Activated T-helper 17 cell treated with anti-CD3 and anti-CD28 coated beads, Interleukin-2, amount 50 U/mL, for 72 hours (primary cell): ENCODE results near the gene DAPK3. TPM values are rescaled to one million over a fixed set of nuclear protein-coding genes. Genes with fewer than 3 reads are reported as not detected.
"Not testable (repeated sequence)": the region's sequence is repeated elsewhere in the genome, so short reads cannot be mapped to it uniquely, and the experiment has no call there.

Experiments used
- ATAC-seq: fragments of 150-1000 bp; cut with Tn5 transposase; replicated peaks from 2 replicates; pipeline ENCODE4 v1.10.0; 2021; ENCODE audit warnings: mild to moderate bottlenecking, moderate library complexity
- H3K27ac Mint-ChIP-seq: one replicate; pipeline ENCODE4 v1.8.0; 2022; ENCODE audit warnings: mixed read lengths
- H3K27me3 Mint-ChIP-seq: one replicate; pipeline ENCODE4 v1.8.0; 2022; ENCODE audit warnings: mixed read lengths
- H3K36me3 Mint-ChIP-seq: one replicate; pipeline ENCODE4 v1.8.0; 2022; ENCODE audit warnings: low read depth, mild to moderate bottlenecking, mixed read lengths
- H3K4me1 Mint-ChIP-seq: one replicate; pipeline ENCODE4 v1.8.0; 2022; ENCODE audit warnings: mixed read lengths
- H3K4me3 Mint-ChIP-seq: one replicate; pipeline ENCODE4 v1.8.0; 2022; ENCODE audit warnings: mild to moderate bottlenecking, mixed read lengths
- H3K9me3 Mint-ChIP-seq: one replicate; pipeline ENCODE4 v1.8.0; 2022; ENCODE audit warnings: mixed read lengths
- total RNA-seq, 2 donors: library from RNA; stranded (reverse); gene quantifications; one replicate each; pipeline ENCODE4 v1.2.3, GENCODE V29; 2022

Gene DAPK3
- total RNA-seq, 2 donors from 2014 or later, result 37.5 to 40.6 TPM

- Mint-ChIP-seq H3K4me1 (peaks cover 5% of the 10 kb centered on the region), H3K36me3 (peaks cover 69% of the 10 kb centered on the region), H3K9me3 (no peaks in the 10 kb centered on the region), H3K27me3 (no peaks in the 10 kb centered on the region), H3K27ac (no peak overlapping the region), H3K4me3 (no peak overlapping the region)
- peak; percentile 11 for ATAC-seq
Observed at GRCh38 chr19:3976495-3977241, 5.8 kb upstream of the DAPK3 start.

- Mint-ChIP-seq H3K4me1 (no peaks in the 10 kb centered on the region), H3K27me3 (no peaks in the 10 kb centered on the region), H3K9me3 (no peaks in the 10 kb centered on the region), H3K36me3 (peaks cover 59% of the 10 kb centered on the region), H3K27ac (no peak overlapping the region), H3K4me3 (no peak overlapping the region)
- ATAC-seq, result no peak
Observed at GRCh38 chr19:3975637-3976087, 4.8 kb upstream of the DAPK3 start.

- no peak overlapping the region for H3K4me3 Mint-ChIP-seq
- H3K27me3 Mint-ChIP-seq, result no peaks in the 10 kb centered on the region
- no peak for ATAC-seq
- no peaks in the 10 kb centered on the region for H3K9me3 Mint-ChIP-seq
- no peak overlapping the region for H3K27ac Mint-ChIP-seq
- peaks cover 59% of the 10 kb centered on the region for H3K36me3 Mint-ChIP-seq
- peaks cover 3% of the 10 kb centered on the region for H3K4me1 Mint-ChIP-seq
Observed at GRCh38 chr19:3975144-3975543, 4.2 kb upstream of the DAPK3 start.

DNA sequence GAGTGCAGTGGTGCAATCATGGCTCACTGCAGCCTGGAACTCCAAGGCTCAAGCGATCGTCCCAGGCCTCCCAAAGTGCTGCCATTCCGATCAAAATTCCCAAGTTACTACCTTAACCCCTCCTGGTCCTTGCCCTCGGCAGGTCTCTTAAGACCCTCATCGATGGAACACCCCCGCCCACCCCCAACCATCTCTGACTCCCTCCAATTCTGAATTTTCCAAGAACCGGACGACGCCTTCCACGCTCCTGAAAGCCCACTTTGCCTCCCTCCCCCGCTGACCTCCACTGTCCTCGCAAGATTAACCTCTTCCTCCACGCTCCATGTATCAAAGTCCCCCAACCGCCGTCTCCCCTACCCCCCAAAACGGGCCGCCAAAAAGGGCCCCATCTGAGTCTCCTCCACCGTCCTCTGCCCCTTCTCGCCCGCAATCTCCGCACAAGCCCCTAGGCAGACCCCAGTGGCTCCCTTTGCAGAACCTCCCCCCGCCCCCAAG lies 539 bp downstream of the DAPK3 start:
- Mint-ChIP-seq H3K36me3 (peaks cover 54% of the 10 kb centered on the region), H3K4me1 (peaks cover 11% of the 10 kb centered on the region), H3K4me3 (peak overlapping the region; percentile 92), H3K9me3 (no peaks in the 10 kb centered on the region), H3K27ac (peak overlapping the region; percentile 95), H3K27me3 (no peaks in the 10 kb centered on the region)
- ATAC-seq, result no peak

DNA sequence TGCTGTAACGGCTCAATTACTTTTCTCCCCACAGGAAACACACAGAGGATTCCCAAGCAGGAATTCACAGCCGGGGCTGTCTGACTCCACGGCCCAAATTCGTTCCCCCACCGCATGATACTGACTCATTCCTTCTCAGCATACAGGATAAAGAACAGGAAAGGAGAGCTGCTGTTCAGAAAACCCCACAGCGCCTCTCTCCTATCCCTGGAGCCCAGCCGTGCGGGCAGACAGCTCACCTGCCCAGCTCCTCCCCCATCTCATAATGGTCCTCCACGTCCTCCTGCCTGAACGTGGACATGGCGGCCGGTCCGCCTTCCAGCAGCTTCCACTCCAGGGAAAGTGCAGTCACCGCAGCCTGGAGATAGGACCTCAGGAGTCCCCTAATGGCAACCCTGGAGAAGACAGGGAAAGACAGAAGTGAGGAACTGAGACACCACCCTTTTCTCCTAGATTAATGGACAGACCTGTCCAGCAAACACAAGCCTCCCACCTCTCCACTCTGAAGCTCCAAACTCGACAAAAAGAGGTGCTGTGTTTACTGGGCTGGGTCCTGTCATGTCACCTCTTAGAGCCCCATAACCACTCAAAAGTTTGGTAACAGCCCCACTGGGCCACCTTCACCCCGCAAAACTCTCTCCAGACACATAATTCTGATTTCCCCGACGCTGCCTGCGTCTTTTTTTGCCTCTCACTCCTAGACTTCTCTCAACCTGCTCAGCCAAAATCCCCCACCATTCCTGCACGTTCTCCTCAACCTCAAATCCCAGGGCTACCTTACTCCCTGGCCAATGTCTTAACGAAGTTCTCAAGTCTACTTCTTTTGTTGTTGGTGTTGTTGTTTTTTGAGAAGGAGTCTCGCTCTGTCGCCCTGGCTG lies 1.2 kb downstream of the DAPK3 start:
- Mint-ChIP-seq H3K27me3 (no peaks in the 10 kb centered on the region), H3K27ac (peak overlapping the region; percentile 95), H3K36me3 (peaks cover 55% of the 10 kb centered on the region), H3K4me3 (peak overlapping the region; percentile 92), H3K4me1 (peaks cover 11% of the 10 kb centered on the region), H3K9me3 (no peaks in the 10 kb centered on the region)
- no peak for ATAC-seq

DNA sequence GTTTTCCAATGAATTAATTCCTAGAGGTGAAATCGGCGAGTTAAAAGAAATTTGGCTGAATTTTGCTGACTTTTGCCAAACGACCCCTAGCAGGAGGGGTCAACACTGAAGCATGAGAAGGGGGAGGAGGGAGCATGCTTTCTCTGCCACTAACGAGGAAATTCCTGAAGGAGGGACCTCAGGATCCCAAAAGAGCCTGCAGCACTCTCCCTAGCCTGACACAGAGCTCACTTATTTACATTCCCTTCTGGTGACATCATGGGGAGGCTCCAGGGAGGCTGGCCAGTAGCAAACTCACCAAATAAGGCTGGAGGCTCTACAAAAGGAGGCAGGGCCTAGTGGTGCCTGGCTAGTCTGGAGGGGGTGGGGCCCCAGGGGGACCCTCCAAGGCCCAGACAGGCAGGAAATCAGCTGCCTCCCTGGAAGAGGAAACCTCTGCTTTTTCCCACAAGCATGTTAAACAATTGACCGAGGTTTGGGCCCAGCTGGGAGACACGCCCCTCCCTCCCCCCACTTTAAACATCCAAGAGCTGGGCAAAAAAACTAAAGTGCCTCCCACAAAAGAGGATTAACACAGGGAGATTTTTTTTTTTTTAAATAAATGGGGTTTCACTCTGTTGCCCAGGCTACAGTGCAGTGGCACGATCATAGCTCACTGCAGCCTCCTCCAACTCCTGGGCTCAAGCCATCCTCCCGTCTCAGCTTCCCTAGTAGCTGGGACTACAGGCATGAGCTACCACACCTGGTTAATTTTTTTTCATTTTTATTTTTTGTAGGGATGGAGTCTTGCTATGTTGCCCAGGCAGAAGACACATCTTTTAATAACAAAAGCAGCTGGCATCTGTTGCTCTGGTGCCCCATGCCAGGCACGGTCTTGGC lies 2.1 kb downstream of the DAPK3 start:
- peaks cover 11% of the 10 kb centered on the region for H3K4me1 Mint-ChIP-seq
- H3K4me3 Mint-ChIP-seq, result peak overlapping the region; percentile 92
- peaks cover 58% of the 10 kb centered on the region for H3K36me3 Mint-ChIP-seq
- no peaks in the 10 kb centered on the region for H3K9me3 Mint-ChIP-seq
- ATAC-seq, result no peak
- H3K27me3 Mint-ChIP-seq, result no peaks in the 10 kb centered on the region
- peak overlapping the region; percentile 95 for H3K27ac Mint-ChIP-seq

GRCh38 chr19:3967983-3968382 lies 2.9 kb downstream of the DAPK3 start:
- H3K27ac Mint-ChIP-seq, H3K9me3 Mint-ChIP-seq, H3K4me3 Mint-ChIP-seq, ATAC-seq, H3K27me3 Mint-ChIP-seq: not testable (repeated sequence)
- Mint-ChIP-seq H3K4me1 (peaks cover 11% of the 10 kb centered on the region), H3K36me3 (peaks cover 66% of the 10 kb centered on the region)

GRCh38 chr19:3966051-3967017 lies 4.6 kb downstream of the DAPK3 start:
- no peak overlapping the region for H3K4me3 Mint-ChIP-seq
- no peaks in the 10 kb centered on the region for H3K9me3 Mint-ChIP-seq
- H3K36me3 Mint-ChIP-seq, result peaks cover 82% of the 10 kb centered on the region
- H3K27me3 Mint-ChIP-seq, result no peaks in the 10 kb centered on the region
- H3K27ac Mint-ChIP-seq, result no peak overlapping the region
- ATAC-seq, result no peak
- peaks cover 11% of the 10 kb centered on the region for H3K4me1 Mint-ChIP-seq

DNA sequence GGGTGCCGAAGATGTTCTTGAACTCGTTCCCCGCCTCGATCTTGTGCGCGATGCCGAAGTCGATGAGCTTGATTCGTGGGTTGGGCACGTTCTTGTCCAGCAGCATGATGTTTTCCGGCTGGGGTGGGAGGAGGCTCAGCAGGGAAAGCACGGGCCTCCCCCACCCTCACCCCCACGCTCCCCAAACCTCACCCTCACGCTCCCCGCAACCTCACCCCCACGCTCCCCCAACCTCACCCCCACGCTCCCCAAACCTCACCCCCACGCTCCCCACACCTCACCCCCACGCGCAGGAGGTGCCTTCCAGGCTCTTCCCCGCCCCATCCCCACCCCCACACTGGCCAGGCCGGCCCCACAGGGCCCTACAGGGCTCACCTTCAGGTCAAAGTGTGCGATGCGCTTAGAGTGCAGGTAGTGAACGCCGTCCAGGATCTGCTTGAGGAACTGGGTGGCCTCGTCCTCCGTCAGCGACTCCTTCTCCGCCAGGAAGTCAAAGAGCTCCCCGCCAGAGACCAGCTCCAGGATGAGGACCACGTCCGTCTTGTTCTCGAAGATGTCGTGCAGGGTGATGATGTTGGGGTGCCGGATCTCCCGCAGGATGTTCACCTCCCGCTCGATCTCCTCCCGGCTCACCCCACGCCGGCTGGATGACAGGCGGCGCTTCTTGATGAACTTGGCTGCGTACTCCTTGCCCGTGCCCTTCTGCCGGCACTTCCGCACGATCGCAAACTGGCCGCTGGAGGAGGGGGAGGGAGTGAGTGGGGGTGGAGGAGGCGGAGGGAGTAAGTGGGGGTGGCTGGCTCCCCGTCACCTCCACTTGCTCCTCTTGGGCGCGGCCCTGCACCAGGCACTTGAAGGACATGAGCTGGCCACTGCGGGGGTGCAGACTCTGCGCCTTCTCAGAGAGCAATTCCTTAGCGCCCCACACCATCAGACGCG lies 6.4 kb downstream of the DAPK3 start:
- Mint-ChIP-seq H3K4me1 (peaks cover 2% of the 10 kb centered on the region), H3K27ac (no peak overlapping the region), H3K36me3 (peaks cover 89% of the 10 kb centered on the region), H3K4me3 (no peak overlapping the region), H3K9me3 (no peaks in the 10 kb centered on the region), H3K27me3 (no peaks in the 10 kb centered on the region)
- ATAC-seq, result no peak

DNA sequence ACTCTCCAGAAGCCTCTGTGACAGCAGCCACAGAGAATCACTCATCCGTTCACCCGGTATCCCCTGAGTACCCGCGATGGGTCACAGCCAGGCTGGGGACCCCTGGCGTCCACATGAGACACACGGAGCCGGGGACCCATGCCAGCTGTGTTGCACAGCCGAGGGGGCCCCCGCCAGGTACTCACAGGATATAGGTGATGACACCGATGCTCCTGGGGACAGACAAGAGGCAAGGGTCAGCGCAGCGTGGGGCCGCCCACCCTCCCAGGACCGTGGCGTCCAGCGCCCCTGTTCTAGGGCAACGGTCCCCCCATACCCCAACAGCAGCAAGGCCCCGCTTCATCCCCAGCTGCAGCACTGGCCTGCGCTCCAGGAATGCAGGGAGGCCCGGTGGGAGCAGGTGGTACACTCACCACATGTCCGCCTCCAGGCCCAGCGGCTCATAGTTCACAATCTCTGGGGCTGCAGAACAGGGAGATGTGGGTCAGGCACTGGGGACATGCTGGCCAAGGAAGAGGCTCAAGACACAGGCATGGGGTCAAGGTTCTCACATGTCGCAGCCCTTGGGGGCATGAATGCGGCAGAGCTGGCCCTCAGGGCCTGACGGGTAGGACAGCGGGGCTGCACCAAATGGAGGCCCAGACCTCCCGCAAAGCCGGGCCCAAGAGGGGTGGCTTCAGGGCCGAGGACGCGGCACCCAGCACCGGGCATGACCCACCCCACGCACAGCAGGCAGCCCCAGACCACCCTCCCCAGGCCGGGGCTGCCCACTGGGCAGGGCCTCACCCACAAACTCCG lies 7.2 kb downstream of the DAPK3 start:
- no peaks in the 10 kb centered on the region for H3K4me1 Mint-ChIP-seq
- H3K27me3 Mint-ChIP-seq, result no peaks in the 10 kb centered on the region
- no peak overlapping the region for H3K4me3 Mint-ChIP-seq
- peaks cover 84% of the 10 kb centered on the region for H3K36me3 Mint-ChIP-seq
- ATAC-seq, result no peak
- no peaks in the 10 kb centered on the region for H3K9me3 Mint-ChIP-seq
- H3K27ac Mint-ChIP-seq, result no peak overlapping the region

- Mint-ChIP-seq H3K36me3 (peaks cover 73% of the 10 kb centered on the region), H3K4me1 (no peaks in the 10 kb centered on the region), H3K9me3 (no peaks in the 10 kb centered on the region), H3K27ac (no peak overlapping the region), H3K27me3 (no peaks in the 10 kb centered on the region), H3K4me3 (no peak overlapping the region)
- ATAC-seq, result no peak
Observed at GRCh38 chr19:3961007-3961406, 9.9 kb downstream of the DAPK3 start.

- no peak overlapping the region for H3K27ac Mint-ChIP-seq
- H3K4me1 Mint-ChIP-seq, result no peaks in the 10 kb centered on the region
- no peak for ATAC-seq
- H3K9me3 Mint-ChIP-seq, result no peaks in the 10 kb centered on the region
- H3K27me3 Mint-ChIP-seq, result no peaks in the 10 kb centered on the region
- no peak overlapping the region for H3K4me3 Mint-ChIP-seq
- peaks cover 60% of the 10 kb centered on the region for H3K36me3 Mint-ChIP-seq
Observed at GRCh38 chr19:3959766-3960131, 11.2 kb downstream of the DAPK3 start.
